Posterior cingulate gyrus (tissue), 11 donors: ENCODE measurements around the gene CBARP.
"Not testable (repeated sequence)": the region's sequence is repeated elsewhere in the genome, so short reads cannot be mapped to it uniquely, and the experiment has no call there.

Experiments
- DNase-seq, 10 donors: peaks; one replicate each; pipeline versions ENCODE4 v3.0.0 to v3.0.0-alpha.2; 2020 to 2021; ENCODE audit warnings: mixed read lengths in 3 of 10
- intact Hi-C: fragments of 100-400 bp; cut with DNase I; formaldehyde crosslinking; loops from one replicate; pipeline ENCODE4 v1.15.1; 2023

CBARP gene

DNA sequence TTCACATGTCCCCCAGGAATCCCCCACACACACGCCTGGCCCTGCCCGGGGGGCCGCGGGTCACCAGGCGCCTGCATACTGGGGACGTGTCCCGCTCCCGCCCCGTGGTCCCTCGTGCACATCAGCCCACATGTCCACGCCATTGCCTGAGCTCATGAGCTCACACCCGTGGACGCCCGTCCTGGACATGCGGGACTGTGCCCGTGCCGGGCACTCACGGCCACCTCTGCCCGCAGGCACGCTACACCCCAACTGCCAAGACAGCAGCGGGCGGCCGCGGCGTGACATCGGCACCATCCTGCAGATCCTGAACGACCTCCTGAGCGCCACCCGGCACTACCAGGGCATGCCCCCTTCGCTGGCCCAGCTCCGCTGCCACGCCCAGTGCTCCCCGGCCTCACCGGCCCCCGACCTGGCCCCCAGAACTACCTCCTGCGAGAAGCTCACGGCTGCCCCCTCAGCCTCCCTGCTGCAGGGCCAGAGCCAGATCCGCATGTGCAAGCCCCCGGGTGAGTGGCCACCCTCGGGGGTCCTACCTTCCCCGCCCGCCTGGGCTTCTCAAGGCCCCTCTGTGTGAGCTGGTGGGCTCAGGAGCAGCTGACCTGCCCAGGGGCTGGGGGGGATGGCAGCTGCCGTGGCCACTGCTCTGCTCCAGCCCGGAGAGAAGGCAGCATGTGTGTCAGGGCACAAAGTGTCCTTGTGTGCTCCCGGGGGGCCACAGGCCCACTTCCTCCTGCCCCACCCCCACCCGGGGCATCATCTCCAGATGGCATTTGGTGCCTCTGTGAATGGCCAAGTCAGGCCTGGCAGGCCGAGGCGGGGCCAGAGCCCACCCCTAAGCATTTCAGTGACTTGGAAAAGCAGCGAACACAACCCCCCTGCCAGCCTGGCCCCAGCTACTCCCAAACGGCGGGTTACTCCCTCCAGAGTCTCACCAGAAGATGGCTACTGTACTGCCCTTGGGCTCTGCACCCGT is 17.7 kb upstream of the CBARP start:
- intact Hi-C loops = no loop called here
- DNase-seq = peak in 9 of 10 donors; percentile 66 to 98 (median 80)

DNA sequence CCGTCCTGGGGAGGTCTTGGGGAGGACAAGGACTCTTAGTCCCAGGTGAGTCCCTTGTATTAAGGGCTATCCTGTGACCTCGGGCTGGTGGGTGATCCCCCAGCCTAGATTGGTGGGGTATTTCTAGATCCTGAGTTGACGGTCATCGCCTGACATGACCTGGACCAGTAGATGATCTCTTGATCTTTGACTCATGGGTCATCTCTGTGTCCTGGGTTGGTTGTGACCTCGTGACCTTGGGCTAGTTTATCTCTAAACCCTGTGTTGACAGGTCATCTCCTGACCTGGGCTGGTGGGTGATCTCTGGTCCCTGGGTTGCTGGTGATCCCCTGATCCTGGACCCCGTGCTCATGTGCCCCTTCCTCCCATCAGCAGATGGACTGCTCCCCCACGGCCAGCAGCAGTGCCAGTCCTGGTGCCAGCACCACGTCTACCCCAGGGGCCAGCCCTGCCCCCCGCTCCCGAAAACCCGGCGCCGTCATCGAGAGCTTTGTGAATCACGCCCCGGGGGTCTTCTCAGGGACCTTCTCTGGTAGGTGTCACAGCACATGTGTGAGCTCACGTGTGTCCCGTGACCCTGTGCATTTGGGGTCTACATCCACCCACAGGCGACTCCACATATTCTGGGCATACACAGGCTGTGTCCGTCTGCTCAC is 16.9 kb upstream of the CBARP start:
- intact Hi-C loops = no loop called here
- no peak for DNase-seq

DNA sequence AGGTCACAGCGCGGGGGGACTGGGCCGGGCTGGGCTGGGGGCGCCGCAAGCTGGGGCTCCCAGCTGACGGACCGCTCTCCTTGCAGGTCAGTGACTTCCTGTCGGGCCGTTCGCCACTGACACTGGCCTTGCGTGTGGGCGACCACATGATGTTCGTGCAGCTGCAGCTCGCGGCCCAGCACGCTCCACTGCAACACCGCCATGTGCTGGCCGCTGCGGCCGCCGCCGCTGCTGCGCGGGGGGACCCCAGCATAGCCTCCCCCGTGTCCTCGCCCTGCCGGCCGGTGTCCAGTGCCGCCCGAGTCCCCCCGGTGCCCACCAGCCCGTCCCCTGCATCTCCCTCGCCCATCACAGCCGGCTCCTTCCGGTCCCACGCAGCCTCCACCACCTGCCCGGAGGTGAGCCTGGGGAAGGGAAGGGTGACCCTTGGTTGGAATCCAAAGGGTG is 16.3 kb upstream of the CBARP start:
- DNase-seq = peak in 7 of 10 donors; percentile 57 to 96 (median 74)
- intact Hi-C loops = no loop called here

DNA sequence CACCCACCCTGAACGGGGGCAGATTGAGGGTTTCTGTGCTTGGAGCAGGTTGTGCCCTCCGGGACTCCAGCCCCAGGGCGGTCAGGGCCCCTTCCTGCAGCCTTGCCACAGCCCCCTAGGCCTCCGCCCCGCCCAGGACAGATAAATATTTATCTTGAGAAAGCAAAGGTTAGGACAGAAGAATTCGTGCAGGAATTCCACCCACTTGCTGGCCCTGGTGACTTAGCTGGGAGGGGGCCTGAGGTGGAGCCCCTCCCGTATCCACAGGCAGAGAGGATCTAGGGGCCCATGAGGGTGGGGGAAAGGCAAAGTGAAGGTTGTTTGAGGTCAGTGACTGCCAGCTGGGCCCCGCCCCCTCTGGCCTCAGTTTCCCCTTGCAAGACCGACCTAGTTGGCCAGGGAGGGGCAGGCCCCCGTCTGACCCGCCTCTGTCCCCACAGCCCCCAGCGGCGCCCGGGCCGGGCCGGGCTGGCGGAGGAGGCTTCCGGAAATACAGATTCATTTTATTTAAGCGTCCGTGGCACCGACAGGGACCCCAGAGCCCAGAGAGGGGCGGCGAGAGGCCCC is 15.8 kb upstream of the CBARP start:
- intact Hi-C loops = no loop called here
- DNase-seq = peak in 1 of 10 donors; percentile 85

DNA sequence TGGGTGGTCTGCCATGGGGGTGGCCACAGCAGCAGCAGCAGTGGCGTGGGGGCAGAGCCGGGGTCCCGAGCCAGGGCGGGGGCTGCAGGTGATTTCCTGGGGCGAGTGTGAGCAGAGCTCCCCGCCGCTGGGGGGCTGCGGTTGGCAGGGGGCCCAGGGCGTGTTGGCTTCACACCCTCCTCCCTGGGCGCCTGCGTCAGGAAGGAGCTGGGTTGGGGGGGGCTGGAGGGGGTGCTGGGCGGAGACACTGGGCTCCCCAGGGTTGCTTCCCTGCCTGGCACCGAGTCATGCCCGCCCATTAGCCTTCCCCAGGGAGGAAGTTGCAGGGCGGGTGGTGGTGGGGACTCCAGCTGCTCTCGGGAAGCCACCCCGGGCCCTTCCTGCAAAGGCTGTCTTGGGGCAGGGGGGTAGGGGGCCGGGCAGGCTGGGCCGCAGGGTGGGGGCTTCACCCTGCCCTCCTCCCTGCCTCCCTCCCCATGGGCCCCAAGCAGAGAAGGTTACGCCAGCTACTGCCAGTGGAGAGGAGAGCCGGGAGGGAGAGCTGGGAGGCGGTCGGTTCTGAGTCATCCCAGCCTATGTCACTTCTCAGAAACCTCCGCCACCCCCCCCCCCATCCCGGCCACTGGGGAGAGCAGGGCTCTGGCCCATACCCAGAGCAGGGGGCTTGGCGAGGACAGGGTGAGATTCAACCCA is 15.2 kb upstream of the CBARP start:
- intact Hi-C loops = no loop called here
- DNase-seq = peak; percentile 77 to 98 (median 88)

DNA sequence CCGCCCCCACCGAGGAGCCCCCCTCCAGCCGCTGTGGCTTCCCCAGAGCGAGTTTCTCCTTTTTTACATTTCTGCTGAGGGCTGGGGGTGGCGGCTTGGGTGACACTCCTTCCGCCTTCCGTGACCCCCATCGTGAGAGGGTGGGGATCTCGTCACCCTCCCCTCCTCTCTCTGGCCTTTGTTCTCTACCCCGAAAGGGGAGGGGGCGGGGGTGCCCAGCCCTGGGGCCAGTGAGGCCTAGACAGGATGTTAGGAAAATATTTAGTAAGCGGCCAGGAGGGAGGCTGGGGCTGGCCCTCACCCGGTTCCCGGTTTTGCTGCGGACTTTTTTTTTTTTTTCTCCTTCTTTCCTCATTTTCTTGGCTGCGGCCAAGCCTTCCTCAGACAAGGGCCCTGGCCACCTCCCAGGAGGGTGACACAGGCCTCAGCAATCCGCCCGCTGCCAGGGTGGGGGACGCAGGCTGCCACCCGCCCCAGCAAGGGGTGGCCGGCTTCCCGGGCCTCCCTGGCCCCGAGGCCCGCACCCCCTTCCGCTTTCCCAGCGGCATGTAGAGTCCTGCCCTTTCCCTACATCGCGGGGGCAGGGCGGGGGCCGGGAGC is 14.5 kb upstream of the CBARP start:
- DNase-seq = peak; percentile 61 to 96 (median 80)
- intact Hi-C loops = no loop called here

DNA sequence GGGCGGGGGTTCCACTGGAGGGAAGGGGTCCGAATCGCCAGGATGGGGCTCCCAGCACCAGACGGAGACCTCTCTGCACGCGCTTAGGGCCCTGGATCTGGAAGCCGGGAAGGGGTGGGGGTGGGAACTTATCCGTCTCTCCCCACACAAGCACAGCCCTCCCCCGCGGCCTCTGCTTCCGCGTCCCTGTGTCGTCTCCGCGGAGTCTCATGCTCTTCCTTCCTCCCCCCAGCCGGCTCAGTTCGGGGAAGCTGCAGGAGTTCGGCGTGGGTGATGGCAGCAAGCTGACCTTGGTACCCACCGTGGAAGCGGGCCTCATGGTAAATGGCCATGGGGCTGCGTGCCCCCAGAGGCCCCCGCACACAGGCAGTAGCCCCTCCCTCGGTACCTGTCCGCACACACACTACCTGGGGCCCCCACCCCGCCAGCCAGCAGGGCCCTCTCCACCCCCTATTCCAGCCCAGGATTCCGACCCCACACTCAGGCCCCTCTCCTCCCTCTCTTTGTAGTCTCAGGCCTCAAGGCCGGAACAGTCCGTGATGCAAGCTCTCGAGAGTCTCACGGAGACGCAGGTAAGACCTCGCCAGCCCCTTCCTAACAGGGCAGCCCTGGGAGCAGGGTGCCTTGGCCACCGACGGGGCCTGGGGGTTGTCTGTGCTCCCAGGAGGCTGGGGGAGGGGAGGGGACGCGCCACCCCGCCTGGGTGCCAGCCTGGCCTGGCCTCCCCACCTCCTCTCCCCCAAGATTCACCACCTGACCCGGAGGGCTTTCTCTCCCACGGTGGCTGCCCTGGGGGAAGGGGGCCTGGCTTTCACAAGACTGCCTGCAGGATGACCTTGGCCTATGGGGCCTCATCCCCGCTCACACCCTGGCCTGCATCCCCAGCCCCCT is 13.8 kb upstream of the CBARP start:
- DNase-seq = peak in 8 of 10 donors; percentile 57 to 94 (median 72)
- intact Hi-C loops = no loop called here

DNA sequence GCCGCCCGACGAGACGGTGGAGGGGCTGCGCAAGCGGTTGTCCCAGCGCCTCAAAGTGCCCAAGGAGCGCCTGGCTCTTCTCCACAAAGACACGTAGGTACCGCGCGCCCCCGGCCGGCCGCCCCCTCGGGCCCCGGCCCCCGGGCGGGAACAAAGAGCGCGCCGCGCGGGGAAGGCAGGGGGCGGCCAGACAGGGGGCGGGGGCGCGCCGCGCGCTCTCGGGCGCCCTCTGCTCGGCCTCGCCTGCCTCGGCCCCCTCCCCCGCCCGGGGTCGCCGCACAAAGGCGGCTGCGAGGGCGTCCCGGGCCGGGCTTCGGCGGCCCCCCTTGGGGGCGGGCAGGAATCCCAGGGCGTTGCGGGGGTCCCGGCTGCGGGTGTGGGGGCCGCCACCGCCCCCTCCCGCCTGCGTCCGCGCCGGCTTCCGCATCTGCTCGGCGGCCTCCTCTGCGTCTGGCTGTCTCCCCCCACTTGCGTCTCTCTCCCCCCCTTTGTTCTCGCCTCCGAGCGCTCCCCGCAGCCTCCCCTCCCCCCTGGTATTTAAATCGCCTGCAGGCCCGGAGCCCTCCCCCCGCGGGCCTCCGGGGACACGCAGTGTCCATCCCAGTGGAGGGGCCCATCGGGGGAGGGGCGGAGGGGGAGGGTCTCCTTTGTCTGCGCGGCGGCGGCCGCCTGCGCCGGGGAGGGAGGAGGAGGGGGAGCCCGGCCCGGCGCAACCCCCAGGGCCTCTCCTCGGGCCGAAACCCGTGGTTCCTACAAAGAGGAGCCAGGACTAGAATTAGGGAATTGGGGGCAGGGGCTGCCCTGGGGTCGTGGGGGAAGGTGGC is 12.8 kb upstream of the CBARP start:
- intact Hi-C loops = no loop called here
- DNase-seq = peak in 6 of 10 donors; percentile 54 to 95 (median 69)

DNA sequence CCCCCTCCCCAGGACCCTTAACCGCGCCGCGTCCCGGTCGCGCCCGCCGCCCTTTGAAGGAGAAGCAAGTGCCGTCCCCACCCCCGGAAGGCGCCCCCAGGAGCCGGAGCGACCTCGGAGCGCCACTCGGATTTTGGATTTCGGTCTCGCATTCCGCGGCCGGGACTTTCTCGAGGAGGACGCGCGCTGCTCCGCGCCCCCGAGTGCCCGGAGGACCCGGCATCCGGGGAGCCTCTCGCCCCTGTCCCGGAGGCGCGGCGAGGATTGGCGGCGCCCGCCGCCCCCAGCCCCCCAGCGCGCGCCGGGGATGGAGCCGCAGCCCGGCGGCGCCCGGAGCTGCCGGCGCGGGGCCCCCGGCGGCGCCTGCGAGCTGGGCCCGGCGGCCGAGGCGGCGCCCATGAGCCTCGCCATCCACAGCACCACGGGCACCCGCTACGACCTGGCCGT is 12.2 kb upstream of the CBARP start:
- intact Hi-C loops = loop anchor here (1.0 kb wide), 1 partner anchor 18 kb away; no protein-coding TSS in a partner anchor
- no peak for DNase-seq

DNA sequence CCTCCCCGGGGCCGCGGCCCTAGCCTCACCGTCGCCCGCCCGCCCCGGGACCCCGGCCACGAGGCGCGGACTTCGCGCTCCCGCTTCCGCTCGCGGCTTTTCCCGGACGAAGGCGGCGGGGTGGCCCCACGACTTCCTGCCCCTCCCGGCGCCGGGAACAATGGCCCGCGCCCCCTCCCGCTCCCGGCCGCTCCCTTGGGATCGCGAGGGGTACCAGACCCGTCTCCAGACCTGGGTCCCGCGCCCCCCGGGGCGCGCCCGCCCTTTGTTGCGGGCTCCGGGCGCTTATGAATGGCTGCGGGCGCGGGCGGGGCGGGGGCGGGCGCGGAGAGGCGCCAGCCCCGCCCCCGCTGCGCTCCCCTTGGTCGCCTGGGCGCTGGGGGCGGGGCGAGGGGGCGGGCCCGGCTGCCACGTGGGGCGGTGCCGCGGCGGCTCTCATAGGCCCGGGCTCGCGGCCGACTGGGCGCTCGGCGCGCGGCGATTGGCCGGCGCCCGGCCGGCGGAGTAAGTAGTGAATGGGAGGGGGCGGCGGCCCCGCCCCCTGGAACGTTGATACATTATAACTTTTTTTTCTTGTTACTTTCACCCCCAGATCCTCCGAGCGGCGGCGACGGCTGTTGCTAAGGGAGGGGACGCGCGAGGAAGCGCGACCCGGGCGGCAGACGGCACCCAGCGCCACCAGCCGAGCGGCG is 11.6 kb upstream of the CBARP start:
- intact Hi-C loops = loop anchor here (1.0 kb wide), 1 partner anchor 19 kb away; no protein-coding TSS in a partner anchor

DNA sequence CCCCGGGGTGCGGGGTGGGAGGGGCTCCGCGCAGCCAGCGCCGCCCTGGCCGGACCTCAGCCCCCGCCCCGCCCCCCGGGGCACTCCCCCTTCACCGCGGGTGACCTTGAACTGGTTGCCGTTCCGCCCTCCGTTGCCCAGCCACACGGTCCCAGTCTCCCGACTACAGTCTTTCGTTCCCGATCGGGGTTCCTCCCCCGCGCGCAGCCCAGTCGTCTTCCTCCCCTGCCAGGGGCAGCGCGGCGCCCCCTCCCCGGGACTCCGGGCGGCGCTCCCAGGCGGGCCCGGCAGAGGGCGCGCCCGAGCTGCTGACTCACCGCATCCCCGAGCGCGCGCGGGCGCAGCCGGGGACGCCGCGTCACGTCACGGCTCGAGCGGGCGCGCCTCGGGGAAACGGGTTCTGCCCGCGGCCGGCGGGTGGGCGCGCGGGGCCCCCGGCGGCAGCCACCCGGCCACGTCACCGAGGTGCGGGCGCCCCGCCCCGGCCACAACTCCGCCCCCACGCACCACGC is 11.0 kb upstream of the CBARP start:
- intact Hi-C loops = loop anchor here (1.0 kb wide), 1 partner anchor 19 kb away; no protein-coding TSS in a partner anchor
- peak in 8 of 10 donors; percentile 57 to 96 (median 77) for DNase-seq

More for the DNA sequence above, 11.6 kb upstream of the CBARP start:
- DNase-seq = peak; percentile 71 to 99 (median 87)

DNA sequence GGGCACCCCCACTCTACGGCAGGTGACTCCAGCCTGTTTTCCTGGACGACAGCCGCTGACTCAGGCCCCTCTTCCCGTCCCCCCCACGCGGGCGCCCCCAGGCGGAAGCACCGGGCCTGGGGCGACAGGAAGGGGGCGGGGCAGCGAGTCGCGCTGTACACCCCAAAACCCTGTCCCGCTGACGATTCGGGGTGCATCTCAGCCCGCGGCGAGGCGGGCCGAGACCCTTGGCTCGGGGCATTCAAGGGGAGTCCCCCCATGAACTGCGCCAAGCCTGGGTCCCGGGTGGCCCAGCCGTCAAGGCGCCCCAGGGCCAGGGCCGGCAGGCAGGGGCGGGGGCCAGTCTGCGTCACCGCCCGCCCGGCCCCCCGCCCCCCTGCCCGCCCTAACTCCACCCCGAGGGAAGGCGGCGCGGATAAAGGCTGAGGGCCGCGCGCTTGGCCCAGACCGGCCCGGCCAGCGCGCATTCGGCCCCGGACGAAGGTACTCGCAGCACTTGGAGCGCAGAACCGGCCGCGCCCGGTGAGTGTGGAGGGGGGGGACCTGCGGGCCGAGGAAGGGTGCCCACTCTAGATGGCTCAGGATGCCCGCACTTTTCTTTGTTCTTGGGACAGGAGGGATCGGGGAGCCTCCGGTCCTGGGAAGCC is 10.5 kb upstream of the CBARP start, which contains the start of gene MIDN:
Gene MIDN (plus strand): TSS at position 445 of the 647 bp plus-strand sequence. CDS start 1,714 bp downstream, outside the sequence.
- intact Hi-C loops = no loop called here
- DNase-seq = peak in 5 of 10 donors; percentile 60 to 93 (median 68)

DNA sequence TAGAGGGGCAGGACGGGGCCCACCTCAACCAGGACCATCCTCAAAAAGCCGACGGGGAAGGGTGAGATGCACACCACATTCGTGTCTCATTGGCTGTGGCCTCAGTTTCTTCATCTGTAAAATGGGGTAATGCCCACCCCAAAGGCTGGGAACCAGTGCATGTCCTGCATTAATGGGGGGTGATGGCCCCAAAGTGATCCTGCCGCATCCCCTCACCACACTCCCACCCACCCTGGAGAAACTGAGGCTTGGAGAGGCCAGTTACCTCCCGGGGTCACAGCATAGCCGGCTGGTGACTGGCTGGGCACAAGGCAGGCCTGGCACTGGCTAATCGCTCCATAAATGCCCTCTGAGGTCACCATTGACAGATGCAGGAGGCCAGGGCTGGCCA is 9.9 kb upstream of the CBARP start:
- DNase-seq = no peak
- intact Hi-C loops = no loop called here

DNA sequence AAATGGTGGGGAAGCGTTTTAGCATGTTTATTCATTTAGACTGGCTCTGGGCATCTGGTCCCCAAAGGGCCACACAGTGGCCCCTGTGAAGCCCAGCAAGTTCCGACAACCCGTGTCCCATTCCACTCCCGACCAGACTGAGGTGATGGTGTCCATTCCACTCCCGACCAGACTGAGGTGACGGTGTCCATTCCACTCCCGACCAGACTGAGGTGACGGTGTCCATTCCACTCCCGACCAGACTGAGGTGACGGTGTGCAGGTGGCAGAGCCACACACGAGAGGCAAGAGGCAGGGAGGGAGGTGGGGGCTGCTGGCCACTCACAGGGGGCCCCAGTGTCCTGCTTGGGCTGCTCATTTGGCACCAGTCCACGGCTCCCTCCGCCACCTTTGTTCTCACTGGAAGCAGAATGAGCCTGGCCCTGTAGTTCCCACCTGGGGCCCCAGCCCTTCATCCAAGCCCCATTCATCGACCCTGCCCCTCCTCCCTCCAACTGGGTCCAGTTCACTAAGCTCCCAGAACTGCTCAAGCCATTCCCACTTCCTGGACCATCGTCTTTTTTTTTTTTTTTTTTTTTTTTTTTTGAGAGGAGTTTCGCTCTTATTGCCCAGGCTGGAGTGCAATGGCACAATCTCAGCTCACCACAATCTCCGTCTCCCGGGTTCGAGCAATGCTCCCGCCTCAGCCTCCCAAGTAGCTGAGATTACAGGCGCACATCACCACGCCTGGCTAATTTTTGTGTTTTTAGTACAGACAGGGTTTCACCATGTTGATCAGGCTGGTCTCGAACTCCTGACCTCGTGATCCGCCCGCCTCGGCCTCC is 8.7 kb upstream of the CBARP start:
- intact Hi-C loops, DNase-seq: not testable (repeated sequence)

DNA sequence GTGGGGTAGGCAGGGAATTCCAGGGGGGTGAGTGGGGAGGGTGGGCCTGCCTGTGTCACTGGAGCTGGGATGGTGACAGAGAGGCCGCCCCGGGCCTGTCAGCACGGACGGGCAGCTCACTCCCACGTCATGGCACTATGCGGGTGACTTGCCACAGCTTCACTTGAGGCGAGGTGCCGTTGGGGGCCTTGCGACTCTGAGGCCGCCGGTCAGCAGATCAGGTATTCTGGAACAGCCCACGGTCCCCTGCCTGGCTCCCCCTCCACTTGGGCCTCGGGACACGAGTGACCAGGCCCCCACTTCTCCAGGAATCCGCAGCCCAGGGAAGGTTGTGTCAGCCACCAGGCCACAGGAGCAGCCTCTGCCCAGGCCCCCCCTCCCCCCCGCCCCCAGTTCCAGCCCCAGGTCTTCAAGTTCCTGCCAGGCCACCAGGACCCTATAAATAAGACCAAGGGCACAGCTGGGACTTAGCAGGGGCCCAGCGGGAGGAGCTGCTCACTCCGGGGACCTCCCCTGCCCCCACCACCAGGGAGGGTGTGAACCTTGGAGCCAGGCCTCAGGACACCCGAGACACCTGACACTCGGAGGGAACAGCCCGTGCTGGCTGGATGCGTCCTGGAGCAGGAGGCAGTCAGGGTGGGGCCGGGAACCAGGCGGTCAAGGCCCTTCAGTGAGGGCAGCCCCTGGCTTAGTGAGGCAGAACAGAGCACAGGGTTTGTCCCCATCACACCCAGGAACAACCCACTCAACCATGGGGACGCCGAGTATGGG is 7.9 kb upstream of the CBARP start:
- no peak for DNase-seq
- intact Hi-C loops = no loop called here
